Psoas muscle (tissue), 8 donors: Measurements from ENCODE around the gene PDIA6. TPM values are rescaled to one million over a fixed set of nuclear protein-coding genes. Genes with fewer than 3 reads are reported as not detected.

Experiments
- ATAC-seq, 4 donors: fragments of 200-7000 bp; cut with Tn5 transposase; one replicate each; pipeline ENCODE4 v1.9.1; 2020; ENCODE audit warnings: moderate library complexity in 3 of 4, mild to moderate bottlenecking in 2 of 4
- DNase-seq, 2 donors: peaks; one replicate each; pipeline ENCODE4 v3.0.0-alpha.2; 2020
- H3K27ac ChIP-seq: fragments of 200-600 bp; one replicate; pipeline ENCODE4 v1.8.0; 2022
- H3K27me3 ChIP-seq, 3 donors: fragments of 200-600 bp in 1 of 3; one replicate each; pipeline versions ENCODE4 v1.6.1 to v1.8.0; 2013 to 2022; ENCODE audit warnings: low read length in 2 of 3, mild to moderate bottlenecking in 2 of 3, moderate library complexity in 1 of 3; ENCODE audit not compliant: insufficient read depth in 3 of 3
- H3K36me3 ChIP-seq, 2 donors: fragments of 200-600 bp in 1 of 2; one replicate each; pipeline versions ENCODE4 v1.6.1 to v1.8.0; 2013 to 2022; ENCODE audit warnings: low read depth in 1 of 2, mild to moderate bottlenecking in 1 of 2, moderate library complexity in 1 of 2; ENCODE audit not compliant: insufficient read depth in 1 of 2
- H3K4me1 ChIP-seq: fragments of 200-600 bp; one replicate; pipeline ENCODE4 v1.8.0; 2022
- H3K4me3 ChIP-seq: fragments of 200-600 bp; one replicate; pipeline ENCODE4 v1.8.0; 2022; ENCODE audit warnings: mild to moderate bottlenecking
- H3K9me3 ChIP-seq: fragments of 200-600 bp; one replicate; pipeline ENCODE4 v1.8.0; 2022
- CTCF ChIP-seq: fragments of 200-600 bp; IDR thresholded peaks from one replicate; pipeline ENCODE4 v1.8.0; 2022; ENCODE audit warnings: antibody characterized with exemption
- WGBS, 3 donors: extraction: QIAGEN DNeasy Blood & Tissue Kit; methylation state at CpG; one replicate each; pipeline versions ENCODE4 v1.1.6 to v1.1.7; 2013; 5-methylcytosine and 5-hydroxymethylcytosine counted together
- intact Hi-C, 2 donors: fragments of 100-400 bp; cut with DNase I; formaldehyde crosslinking; loops; one replicate each; pipeline versions ENCODE4 v1.11.0 to v1.14.2; 2022
- long read RNA-seq, 2 donors: library from polyadenylated mRNA; unstranded; transcript quantifications; one replicate each; pipeline ENCODE4 v2.0.0, GENCODE V29; 2021
- polyA plus RNA-seq, 3 donors: library from polyadenylated mRNA; stranded (reverse); fragments of 200-250 nt; gene quantifications; one replicate each; pipeline ENCODE4 v1.2.3, GENCODE V29; 2013
- total RNA-seq, 4 donors: library from RNA; stranded (reverse); fragmentation: NEBNext Ultra II Directional in 2 of 4; extraction: Animal tissue kit (Norgen Biotek cat#: 25700) in 2 of 4; gene quantifications; one replicate each; pipeline versions ENCODE4 v1.2.1 to v1.2.4, GENCODE V29; 2021 to 2023
- donor health status: healthy with polysubstance abuse.
- donor health status: DM: no; HTN: no; CAD: no; lungs with moderate emphysema.
- donor health status: Bipolar disorder and iron deficiency.
- donor health status: healthy.
- donor health status: DM: yes; HTN: yes; CAD: no.
- donor health status: DM: no; HTN: no; CAD: no.
- donor health status: DM: no; HTN: no; CAD: no.
- donor health status: DM: yes; HTN: yes; CAD: no.

Gene PDIA6
- total RNA-seq (10 to 100 TPM; 40.1 to 61.7 (median 51.7) TPM), polyA plus RNA-seq (100 to 1,000 TPM in 1 of 3 donors, 10 to 100 TPM in 2; 55.1 to 139 (median 80.0) TPM)
- long read RNA-seq, donor 1, transcript PDIA6-201 (13 exons, 2,338 nt) = major isoform, 141 of 149 reads
- long read RNA-seq, donor 1, partial matches to known transcripts = 4 of 149 reads
- long read RNA-seq, donor 1, other reads (novel, unspliced or antisense) = 3 of 149 reads
- long read RNA-seq, donor 2, transcript PDIA6-201 (13 exons, 2,338 nt) = major isoform, 265 of 296 reads
- long read RNA-seq, donor 2, transcript PDIA6-207 (14 exons, 2,509 nt) = minor isoform, 5 of 296 reads
- long read RNA-seq, donor 2, partial matches to known transcripts = 5 of 296 reads
- long read RNA-seq, donor 2, other reads (novel, unspliced or antisense) = 21 of 296 reads

GRCh38 chr2:10812362-10813162, at the start of gene PDIA6:
Gene PDIA6 (minus strand): TSS chr2:10812785. CDS start chr2:10812696, 89 bp downstream.
- peaks cover 18% of the 10 kb centered on the region for H3K4me1 ChIP-seq

GRCh38 chr2:10862330-10862729, 49.7 kb upstream of the PDIA6 start:
- no peak overlapping the region for H3K4me3 ChIP-seq
- TF ChIP-seq CTCF = no peak
- H3K27ac ChIP-seq = no peak overlapping the region
- WGBS, 3 donors = 86 to 88% (median 87%) methylated on average over 10 of the region's 10 CpGs
- H3K9me3 ChIP-seq = no peaks in the 10 kb centered on the region
- intact Hi-C loops = no loop called here
- DNase-seq (no peak), ATAC-seq (no peak)
- peaks cover 0 to 3% (median 0%) of the 10 kb centered on the region in 3 donors for H3K27me3 ChIP-seq
- no peaks in the 10 kb centered on the region for H3K36me3 ChIP-seq
- peaks cover 15% of the 10 kb centered on the region for H3K4me1 ChIP-seq

More at GRCh38 chr2:10812362-10813162, at the start of gene PDIA6:
- peak; percentile 98 to 99 for DNase-seq
- ATAC-seq = peak; percentile 98 to 99 (median 99)
- Histone ChIP-seq H3K27me3 (no peaks in the 10 kb centered on the region), H3K4me3 (peak within 1 kb of the TSS; percentile 90), H3K36me3 (no peaks in the 10 kb centered on the region), H3K27ac (peak within 1 kb of the TSS; percentile 95), H3K9me3 (no peaks in the 10 kb centered on the region)
- peak; percentile 6 for TF ChIP-seq CTCF
- intact Hi-C loops = loop anchor here in 1 of 2 donors (10.0 kb wide), 1 partner anchor 128 kb away; the partner anchor contains the start of gene NOL10
- WGBS, 3 donors = 0 to 1% (median 1%) methylated on average over 50 to 98 of the region's 98 CpGs

GRCh38 chr2:10861765-10862164, 49.2 kb upstream of the PDIA6 start:
- no peak overlapping the region for H3K27ac ChIP-seq
- no peaks in the 10 kb centered on the region for H3K36me3 ChIP-seq
- DNase-seq (no peak), ATAC-seq (no peak)
- WGBS, 3 donors = 90 to 94% (median 91%) methylated on average over 5 of the region's 5 CpGs
- no peak for TF ChIP-seq CTCF
- H3K4me1 ChIP-seq = peaks cover 15% of the 10 kb centered on the region
- no peaks in the 10 kb centered on the region for H3K9me3 ChIP-seq
- no peak overlapping the region for H3K4me3 ChIP-seq
- H3K27me3 ChIP-seq = peaks cover 0 to 3% (median 0%) of the 10 kb centered on the region in 3 donors
- intact Hi-C loops = no loop called here

- 79 to 87% (median 84%) methylated on average over 8 of the region's 8 CpGs for WGBS, 3 donors
- no peak for TF ChIP-seq CTCF
Observed at GRCh38 chr2:10860814-10861325, 48.3 kb upstream of the PDIA6 start.

More at GRCh38 chr2:10860814-10861325, 48.3 kb upstream of the PDIA6 start:
- intact Hi-C loops = no loop called here
- ATAC-seq = no peak
- DNase-seq = no peak
- no peaks in the 10 kb centered on the region for H3K36me3 ChIP-seq
- H3K27ac ChIP-seq = no peak overlapping the region
- peaks cover 15% of the 10 kb centered on the region for H3K4me1 ChIP-seq
- peaks cover 0 to 3% (median 0%) of the 10 kb centered on the region in 3 donors for H3K27me3 ChIP-seq
- H3K9me3 ChIP-seq = no peaks in the 10 kb centered on the region
- no peak overlapping the region for H3K4me3 ChIP-seq
